ENCODE measurements around the gene TEX13D. TPM values are rescaled to one million over a fixed set of nuclear protein-coding genes. Genes with fewer than 3 reads are reported as not detected.

Gene TEX13D
- total and polyA plus RNA-seq, 2 experiments from 2014 or later, result 0.11 TPM; not detected in 1

- Histone ChIP-seq H3K4me3 (no peak overlapping the region), H3K4me2 (ENCODE audit: unreplicated experiment) (no peak overlapping the region), H3K27ac (no peak overlapping the region), H2AFZ (no peak overlapping the region), H3K9ac (no peak overlapping the region), H4K20me1 (ENCODE audit: insufficient read depth) (no peaks in the 10 kb centered on the region), H3K9me2 (ENCODE audit: insufficient read depth) (no peaks in the 10 kb centered on the region), H3K79me2 (ENCODE audit: insufficient read depth) (no peaks in the 10 kb centered on the region), H3K36me3 (ENCODE audit: low read depth) (no peaks in the 10 kb centered on the region), H3F3A (ENCODE audit: insufficient read depth) (no peaks in the 10 kb centered on the region), H3K27me3 (replicated peaks; ENCODE audit: insufficient read depth) (no peaks in the 10 kb centered on the region), H3K4me1 (ENCODE audit: insufficient read depth) (no peaks in the 10 kb centered on the region), H3K9me3 (ENCODE audit: low read depth) (no peaks in the 10 kb centered on the region)
- in situ Hi-C loops (cut with MboI), result no loop called here
- TF ChIP-seq EZH2 (IDR thresholded peaks at IDR 0.05; ENCODE audit: insufficient read depth, poor library complexity, severe bottlenecking) (no peak), EZH2phosphoT487 (IDR thresholded peaks at IDR 0.05; ENCODE audit: insufficient read depth, low read depth) (no peak)
- WGBS, 2 experiments (ENCODE audit: low coverage in 1 of 2, low lambda C conversion rate in 2 of 2, missing lambda C conversion rate in 2 of 2), result 67 to 84% methylated on average over 6 of the region's 6 CpGs
- DNase-seq, result no peak
Observed at GRCh38 chrX:124338733-124339514, 6.5 kb downstream of the TEX13D start.

GRCh38 chrX:124341396-124342132 lies 9.1 kb downstream of the TEX13D start:
- H3K4me2 ChIP-seq (ENCODE audit: unreplicated experiment), result no peak overlapping the region
- no peak for DNase-seq
- H3K9me3 ChIP-seq (ENCODE audit: low read depth), result no peaks in the 10 kb centered on the region
- H3F3A ChIP-seq (ENCODE audit: insufficient read depth), result no peaks in the 10 kb centered on the region
- no peak overlapping the region for H3K27ac ChIP-seq
- no peaks in the 10 kb centered on the region for H3K79me2 ChIP-seq (ENCODE audit: insufficient read depth)
- no peak overlapping the region for H2AFZ ChIP-seq
- H3K9ac ChIP-seq, result no peak overlapping the region
- no peaks in the 10 kb centered on the region for H3K9me2 ChIP-seq (ENCODE audit: insufficient read depth)
- no peaks in the 10 kb centered on the region for H3K36me3 ChIP-seq (ENCODE audit: low read depth)
- in situ Hi-C loops (cut with MboI), result no loop called here
- H3K27me3 ChIP-seq (replicated peaks; ENCODE audit: insufficient read depth), result no peaks in the 10 kb centered on the region
- H3K4me1 ChIP-seq (ENCODE audit: insufficient read depth), result no peaks in the 10 kb centered on the region
- TF ChIP-seq EZH2phosphoT487 (IDR thresholded peaks at IDR 0.05; ENCODE audit: insufficient read depth, low read depth) (no peak), EZH2 (IDR thresholded peaks at IDR 0.05; ENCODE audit: insufficient read depth, poor library complexity, severe bottlenecking) (no peak)
- H3K4me3 ChIP-seq, result no peak overlapping the region
- WGBS, 2 experiments (ENCODE audit: low coverage in 1 of 2, low lambda C conversion rate in 2 of 2, missing lambda C conversion rate in 2 of 2), result 44 to 51% methylated on average over 7 of the region's 7 CpGs
- H4K20me1 ChIP-seq (ENCODE audit: insufficient read depth), result no peaks in the 10 kb centered on the region

GRCh38 chrX:124342174-124342867 lies 9.9 kb downstream of the TEX13D start:
- Histone ChIP-seq H3K4me3 (no peak overlapping the region), H3K36me3 (ENCODE audit: low read depth) (no peaks in the 10 kb centered on the region), H3K27me3 (replicated peaks; ENCODE audit: insufficient read depth) (no peaks in the 10 kb centered on the region), H3K4me1 (ENCODE audit: insufficient read depth) (no peaks in the 10 kb centered on the region), H3K4me2 (ENCODE audit: unreplicated experiment) (no peak overlapping the region), H3K79me2 (ENCODE audit: insufficient read depth) (no peaks in the 10 kb centered on the region), H3F3A (ENCODE audit: insufficient read depth) (no peaks in the 10 kb centered on the region), H3K9me2 (ENCODE audit: insufficient read depth) (no peaks in the 10 kb centered on the region), H3K27ac (no peak overlapping the region), H3K9me3 (ENCODE audit: low read depth) (no peaks in the 10 kb centered on the region), H2AFZ (no peak overlapping the region), H4K20me1 (ENCODE audit: insufficient read depth) (no peaks in the 10 kb centered on the region), H3K9ac (no peak overlapping the region)
- WGBS, 2 experiments (ENCODE audit: low coverage in 1 of 2, low lambda C conversion rate in 2 of 2, missing lambda C conversion rate in 2 of 2), result 57 to 58% methylated on average over 7 of the region's 7 CpGs
- TF ChIP-seq EZH2phosphoT487 (IDR thresholded peaks at IDR 0.05; ENCODE audit: insufficient read depth, low read depth), result no peak
- no peak for TF ChIP-seq EZH2 (IDR thresholded peaks at IDR 0.05; ENCODE audit: insufficient read depth, poor library complexity, severe bottlenecking)
- no peak for DNase-seq
- in situ Hi-C loops (cut with MboI), result no loop called here

- no peaks in the 10 kb centered on the region for H3F3A ChIP-seq (ENCODE audit: insufficient read depth)
- H2AFZ ChIP-seq, result no peak overlapping the region
- H3K27me3 ChIP-seq (replicated peaks; ENCODE audit: insufficient read depth), result no peaks in the 10 kb centered on the region
- no peaks in the 10 kb centered on the region for H4K20me1 ChIP-seq (ENCODE audit: insufficient read depth)
- H3K9me2 ChIP-seq (ENCODE audit: insufficient read depth), result no peaks in the 10 kb centered on the region
- no peak overlapping the region for H3K4me2 ChIP-seq (ENCODE audit: unreplicated experiment)
- no peak for DNase-seq
- no peaks in the 10 kb centered on the region for H3K36me3 ChIP-seq (ENCODE audit: low read depth)
- TF ChIP-seq EZH2 (IDR thresholded peaks at IDR 0.05; ENCODE audit: insufficient read depth, poor library complexity, severe bottlenecking) (no peak), EZH2phosphoT487 (IDR thresholded peaks at IDR 0.05; ENCODE audit: insufficient read depth, low read depth) (no peak)
- H3K27ac ChIP-seq, result no peak overlapping the region
- no peaks in the 10 kb centered on the region for H3K4me1 ChIP-seq (ENCODE audit: insufficient read depth)
- H3K9ac ChIP-seq, result no peak overlapping the region
- no peaks in the 10 kb centered on the region for H3K79me2 ChIP-seq (ENCODE audit: insufficient read depth)
- no peaks in the 10 kb centered on the region for H3K9me3 ChIP-seq (ENCODE audit: low read depth)
- in situ Hi-C loops (cut with MboI), result no loop called here
- H3K4me3 ChIP-seq, result no peak overlapping the region
Observed at GRCh38 chrX:124343016-124343415, 10.6 kb downstream of the TEX13D start.
